Measurements from ENCODE around the gene EPHA5.

GRCh38 chr4:65515646-65516045 is 154.6 kb downstream of the EPHA5 start:
- TF ChIP-seq EP300 (IDR thresholded peaks at IDR 0.05) (no peak), CTCF (IDR thresholded peaks at IDR 0.05) (no peak), POLR2A (IDR thresholded peaks at IDR 0.05) (no peak)
